Non-pigmented ciliary epithelial cell (primary cell): Measurements from ENCODE around the gene NCAM2.

Experiments
- DNase-seq: peaks from one replicate; pipeline ENCODE4 v3.0.0-alpha.2; 2010; ENCODE audit warnings: low read depth

Gene NCAM2

DNA sequence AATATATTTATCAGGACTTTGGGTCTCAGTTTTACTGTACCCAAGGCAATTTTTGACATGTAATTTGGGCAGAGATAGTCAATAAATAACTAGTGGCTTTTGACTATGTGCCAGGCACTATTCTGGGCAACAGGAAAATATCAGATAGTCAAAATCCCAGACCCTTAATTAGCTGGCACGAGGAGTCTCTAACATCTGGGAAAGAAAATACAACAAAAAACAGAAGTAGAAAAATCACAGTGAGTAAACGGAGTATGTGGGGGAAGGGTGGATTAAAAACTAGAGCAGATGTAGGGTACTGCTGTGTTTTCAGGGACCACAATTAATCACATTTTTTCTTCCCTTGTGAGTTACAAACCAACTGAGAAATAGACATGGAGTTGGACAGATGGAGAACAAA, 217.8 kb downstream of the NCAM2 start:
- DNase-seq = no peak

DNA sequence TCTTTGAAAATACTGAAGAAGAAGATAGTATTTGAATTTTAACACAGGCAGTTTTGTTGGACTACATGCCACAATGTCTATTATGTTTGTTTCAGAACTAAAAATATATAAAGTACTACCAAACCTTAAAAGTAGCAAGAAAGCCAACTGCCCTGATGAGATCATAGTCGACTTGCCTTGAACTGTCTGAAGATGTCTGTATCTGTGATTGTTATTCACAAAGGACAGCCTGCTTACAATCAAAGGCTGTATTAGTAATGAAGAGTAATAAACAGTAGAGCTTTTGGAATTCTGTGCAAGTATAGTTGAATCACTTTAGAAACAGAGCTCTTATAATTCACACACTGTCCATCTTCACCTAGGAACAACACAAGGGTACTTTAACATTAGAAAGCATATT, 228.3 kb downstream of the NCAM2 start:
- no peak for DNase-seq

DNA sequence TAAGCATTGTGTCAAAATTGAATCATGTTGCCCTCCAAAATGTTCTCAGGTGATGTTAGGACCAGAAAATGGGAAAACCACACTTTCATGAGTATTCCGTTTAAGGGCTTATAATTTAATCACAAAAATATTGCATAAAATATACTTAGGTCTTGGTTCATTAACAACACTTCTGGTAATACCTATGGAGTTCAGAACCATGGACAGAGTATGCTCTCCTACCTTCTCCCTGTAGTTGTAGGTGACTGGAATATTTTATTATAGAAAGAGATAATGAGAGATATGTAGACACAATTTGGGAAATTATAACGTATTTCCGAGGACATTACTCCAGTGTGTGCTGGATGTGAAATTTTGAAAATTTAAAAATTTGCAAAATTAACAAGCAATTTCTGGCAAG, 232.5 kb downstream of the NCAM2 start:
- DNase-seq = no peak

DNA sequence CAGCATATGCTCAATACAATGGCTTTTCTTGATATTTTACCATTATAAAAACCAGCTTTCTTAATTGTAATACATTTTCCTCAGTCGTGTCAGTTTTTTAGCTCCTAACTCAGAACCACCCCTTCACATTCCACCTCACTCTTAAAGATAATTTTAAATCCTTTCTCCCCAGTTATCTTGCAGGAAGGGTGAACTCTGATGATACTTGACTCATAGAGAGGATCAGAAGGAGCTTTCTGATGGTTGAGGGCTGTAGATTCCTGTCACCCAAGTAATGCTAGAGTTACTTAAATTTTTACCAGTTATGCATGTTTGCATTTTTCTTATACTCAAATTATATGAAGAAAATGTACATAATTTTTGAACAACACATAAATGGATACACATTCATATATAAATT, 233.7 kb downstream of the NCAM2 start:
- DNase-seq = no peak

DNA sequence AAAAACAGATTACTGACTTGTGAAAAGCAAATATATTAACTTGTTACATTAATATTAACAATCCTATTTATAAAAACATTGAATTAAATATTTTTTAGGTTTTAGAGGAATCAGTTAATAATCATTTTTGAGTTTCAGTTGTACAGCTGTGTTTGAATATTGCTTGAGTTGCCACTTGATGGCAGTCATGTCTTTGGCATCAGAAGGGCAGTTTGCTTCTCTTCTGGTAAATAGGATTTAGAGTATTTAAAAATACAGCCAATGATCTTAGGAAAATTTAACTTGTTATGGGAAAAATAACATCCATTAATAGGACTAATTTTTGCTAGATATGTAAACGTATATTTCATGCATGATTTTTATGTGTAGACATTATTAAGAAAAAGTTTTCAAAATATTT, 234.1 kb downstream of the NCAM2 start:
- DNase-seq = no peak

DNA sequence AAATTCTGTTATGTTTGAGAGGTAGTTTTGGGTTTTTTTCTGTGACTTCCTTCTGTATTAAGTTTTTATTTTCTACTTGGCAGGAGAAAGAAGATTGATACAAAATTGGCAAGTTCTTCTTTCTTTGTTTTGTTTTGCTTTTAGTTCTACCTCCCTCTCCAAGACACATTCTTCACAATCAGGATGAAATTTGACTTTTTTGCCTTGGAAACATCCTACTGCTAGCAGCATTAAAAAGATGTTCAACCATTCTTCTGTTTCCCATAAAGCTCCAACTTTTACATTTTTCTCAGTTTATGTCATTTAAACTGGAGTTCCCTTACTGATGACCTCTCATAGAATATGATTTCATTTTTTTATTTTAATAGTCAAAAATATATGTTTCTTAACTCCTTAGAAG, 234.8 kb downstream of the NCAM2 start:
- DNase-seq = no peak

DNA sequence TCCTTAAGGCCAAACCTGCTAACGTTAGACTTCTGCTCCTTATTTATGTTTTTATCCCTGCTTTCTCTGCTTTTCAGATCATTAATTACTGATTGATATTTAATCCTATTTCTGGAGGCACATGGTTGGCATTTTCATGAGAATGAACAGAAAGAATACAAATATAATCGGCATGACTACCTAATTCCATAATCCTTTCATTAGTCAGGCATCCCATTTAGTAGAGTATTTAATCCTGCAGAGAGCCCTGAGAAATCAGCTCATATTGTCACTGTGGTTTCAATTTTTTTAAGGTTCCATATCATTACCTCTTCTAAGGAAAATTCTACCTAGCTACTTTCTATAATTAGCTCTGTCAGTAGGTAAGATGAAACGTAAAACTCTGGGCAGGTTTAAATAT, 238.8 kb downstream of the NCAM2 start:
- no peak for DNase-seq

DNA sequence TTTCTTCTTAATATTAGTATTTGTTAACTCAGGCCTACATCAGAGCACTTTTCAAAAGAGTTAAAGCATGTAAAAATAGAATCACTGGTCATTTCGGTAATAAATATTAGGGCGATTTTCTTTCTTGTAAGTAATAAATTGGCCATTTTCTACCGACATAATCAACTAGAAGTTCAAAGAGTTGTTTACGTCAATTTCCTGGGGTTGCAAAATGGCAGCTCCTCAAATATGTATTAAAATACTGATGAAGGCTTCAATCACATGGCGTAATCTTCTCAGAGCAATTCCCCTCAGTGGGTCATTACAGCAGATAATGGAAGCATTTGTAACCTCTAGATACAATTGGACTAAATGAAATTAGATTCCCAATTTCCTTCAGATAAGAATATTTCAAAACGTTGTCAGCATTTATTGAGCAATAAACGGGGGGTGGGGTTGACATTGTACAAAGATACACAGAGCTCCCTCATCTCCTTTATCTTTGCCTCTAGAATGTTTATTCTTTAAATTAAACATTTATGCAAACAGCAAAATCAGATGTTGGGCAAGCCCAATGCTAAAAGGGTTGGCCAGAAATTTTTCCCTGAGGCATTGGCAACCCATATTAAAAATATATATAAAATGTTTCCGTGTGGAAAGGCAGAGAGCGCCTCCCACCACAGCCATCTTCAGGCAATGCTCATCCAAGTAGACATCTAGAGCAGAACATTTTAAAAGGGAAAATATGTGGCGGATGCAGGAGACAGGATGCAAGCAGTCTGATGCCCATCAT, 240.6 kb downstream of the NCAM2 start:
- no peak for DNase-seq

DNA sequence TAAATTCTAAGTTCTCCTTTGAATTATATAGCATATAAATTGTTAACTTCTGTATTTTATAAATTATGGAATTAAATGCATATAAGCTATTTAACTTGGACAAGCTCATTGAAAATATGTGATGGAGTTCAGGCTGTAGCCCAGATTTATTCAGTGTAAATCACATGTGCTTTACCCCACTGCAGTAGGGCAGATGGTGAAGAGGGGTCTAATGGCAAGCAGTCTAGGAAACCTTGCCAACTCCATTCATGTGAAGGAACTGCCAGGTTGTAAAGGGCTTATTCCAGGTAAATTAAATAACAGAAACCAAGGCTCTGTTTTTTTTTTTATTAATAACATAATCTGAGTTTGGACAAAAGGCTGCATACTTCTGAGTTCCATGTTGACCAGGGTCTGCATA, 243.2 kb downstream of the NCAM2 start:
- DNase-seq = no peak

DNA sequence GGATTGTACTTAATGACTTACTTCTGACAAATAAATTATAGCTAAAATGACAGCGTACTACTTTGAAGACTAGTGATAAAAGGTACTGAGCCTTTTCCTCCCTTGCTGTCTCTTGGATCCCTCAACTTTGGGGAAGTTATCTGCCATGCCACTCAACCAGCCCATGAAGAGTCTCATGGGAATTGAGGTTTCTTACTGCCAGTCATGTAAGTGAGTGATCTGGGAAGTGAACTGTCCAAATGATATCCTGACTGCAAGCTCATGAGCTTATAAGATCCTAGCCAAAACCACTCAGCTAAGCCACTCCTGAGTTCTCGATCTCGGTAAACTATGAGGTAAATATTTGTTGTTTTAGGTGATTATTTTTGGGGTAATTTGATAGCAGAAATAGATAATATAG, 247.8 kb downstream of the NCAM2 start:
- no peak for DNase-seq

DNA sequence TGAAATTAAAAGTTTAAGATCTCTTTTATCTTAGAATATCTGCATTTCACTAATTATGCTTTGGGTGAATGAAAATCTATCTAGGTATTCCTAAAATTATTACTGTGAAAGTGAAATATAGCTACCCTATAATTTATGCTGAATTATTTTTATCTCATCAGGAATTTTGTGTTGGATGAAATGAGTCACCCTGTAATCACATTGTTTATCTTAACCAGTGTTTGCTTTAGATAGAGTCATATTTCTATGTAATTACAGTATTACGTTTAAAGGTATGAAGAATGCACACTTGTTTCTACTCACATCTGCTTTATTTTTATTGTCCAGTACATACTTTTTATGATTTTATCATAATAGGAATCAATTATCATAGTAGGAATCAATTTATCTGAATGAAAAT, 249.2 kb downstream of the NCAM2 start:
- no peak for DNase-seq

DNA sequence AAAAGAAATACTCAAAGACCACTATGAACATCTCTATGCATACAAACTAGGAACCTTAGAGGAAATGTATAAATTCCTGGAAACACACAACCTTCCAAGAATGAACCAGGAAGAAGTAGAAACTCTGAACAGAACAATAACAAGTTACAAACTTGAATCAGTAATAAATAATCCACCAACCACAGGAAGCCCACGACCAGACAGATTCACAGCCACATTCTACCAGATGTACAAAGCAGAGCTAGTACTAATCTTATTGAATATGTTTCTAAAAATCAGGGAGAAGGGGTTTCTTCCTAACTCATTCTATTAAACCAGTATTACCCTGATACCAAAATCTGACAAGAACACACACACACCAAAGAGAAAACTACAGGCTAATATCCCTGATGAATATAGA, 263.8 kb downstream of the NCAM2 start:
- no peak for DNase-seq

DNA sequence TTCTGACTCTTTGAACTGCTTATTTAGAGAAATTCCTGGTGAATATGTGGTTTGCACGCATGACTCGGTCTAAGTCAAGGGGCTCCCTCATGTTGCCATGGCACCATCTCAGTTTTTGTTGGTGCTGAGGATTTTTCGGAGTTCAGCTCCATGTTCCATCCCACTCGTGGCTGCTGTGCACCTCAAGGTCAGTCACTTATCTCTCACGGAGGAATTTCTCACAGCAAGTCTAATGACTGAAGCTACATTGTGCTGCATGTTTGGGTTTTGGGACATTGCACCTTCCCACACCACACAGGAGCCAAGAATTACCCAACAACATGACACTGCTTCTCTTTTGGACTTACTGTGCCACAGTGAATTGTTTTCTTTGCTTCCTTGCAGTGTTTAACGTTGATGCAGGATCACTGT, 269.9 kb downstream of the NCAM2 start:
- peak; percentile 11 for DNase-seq

DNA sequence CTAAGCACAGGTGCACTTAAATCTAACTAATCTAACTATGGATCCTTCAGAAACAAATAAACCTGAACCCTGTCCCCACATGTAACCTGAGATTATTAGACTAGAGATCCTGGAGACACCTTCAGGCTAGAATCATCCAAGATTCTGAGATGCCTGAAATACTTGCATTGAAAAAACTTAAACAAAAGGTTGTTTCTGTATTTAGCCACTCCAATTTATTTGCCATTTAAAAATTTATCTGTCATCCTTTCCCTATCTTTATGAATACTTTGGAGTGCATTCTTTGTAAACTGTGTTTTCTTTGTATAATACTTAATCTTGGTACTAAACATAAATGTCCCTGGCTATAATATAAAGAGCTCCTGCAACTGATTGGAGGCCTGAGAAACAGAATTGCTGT, 270.7 kb downstream of the NCAM2 start:
- no peak for DNase-seq

DNA sequence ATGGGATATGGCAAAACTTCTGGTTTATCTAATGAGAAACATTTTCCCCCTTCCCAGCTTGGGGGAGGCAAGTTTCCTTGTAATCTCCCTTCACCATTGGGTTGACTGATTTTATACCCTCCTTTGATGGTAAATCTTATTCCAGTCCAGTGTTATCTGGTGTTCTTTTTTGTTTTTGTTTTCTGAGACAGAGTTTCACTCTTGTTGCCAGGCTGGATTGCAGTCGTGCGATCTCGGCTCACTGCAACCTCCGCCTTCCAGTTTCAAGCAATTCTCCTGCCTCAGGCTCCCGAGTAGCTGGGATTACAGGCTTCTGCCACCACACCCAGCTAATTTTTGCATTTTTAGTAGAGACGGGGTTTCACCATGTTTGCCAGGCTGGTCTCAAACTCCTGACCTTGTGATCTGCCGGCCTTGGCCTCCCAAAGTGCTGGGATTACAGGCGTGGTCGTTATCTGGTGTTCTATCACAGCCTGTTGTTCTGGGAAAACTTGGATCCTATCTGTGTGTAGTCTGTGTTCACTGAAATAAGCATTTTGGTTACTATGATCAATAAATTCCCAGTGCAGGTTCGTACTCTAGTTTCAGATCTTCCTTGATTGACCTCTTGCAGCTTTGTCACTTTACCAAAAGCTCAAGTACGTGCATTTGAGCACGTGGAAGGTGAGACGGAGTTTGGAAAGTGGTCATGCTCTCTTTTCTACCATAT, 281.1 kb downstream of the NCAM2 start:
- DNase-seq = no peak

DNA sequence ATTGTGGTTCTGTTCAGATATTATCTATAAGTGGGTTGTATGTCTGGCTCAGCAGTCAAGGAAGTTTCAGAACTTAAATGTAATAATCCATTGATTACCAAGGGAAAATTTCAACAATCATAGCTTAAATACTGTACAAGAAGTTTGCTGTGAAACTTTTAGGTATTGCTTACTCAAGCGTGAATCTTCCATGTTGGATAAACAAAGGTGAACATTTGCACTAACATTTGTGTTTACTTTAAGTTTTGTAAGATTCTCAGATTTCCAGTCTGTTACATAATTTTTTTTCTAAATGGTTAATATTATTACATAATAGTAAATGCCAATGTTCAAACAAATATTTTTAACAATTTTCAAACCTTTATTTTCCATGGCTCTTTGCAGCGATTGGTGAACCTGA, 285.6 kb downstream of the NCAM2 start:
- no peak for DNase-seq

DNA sequence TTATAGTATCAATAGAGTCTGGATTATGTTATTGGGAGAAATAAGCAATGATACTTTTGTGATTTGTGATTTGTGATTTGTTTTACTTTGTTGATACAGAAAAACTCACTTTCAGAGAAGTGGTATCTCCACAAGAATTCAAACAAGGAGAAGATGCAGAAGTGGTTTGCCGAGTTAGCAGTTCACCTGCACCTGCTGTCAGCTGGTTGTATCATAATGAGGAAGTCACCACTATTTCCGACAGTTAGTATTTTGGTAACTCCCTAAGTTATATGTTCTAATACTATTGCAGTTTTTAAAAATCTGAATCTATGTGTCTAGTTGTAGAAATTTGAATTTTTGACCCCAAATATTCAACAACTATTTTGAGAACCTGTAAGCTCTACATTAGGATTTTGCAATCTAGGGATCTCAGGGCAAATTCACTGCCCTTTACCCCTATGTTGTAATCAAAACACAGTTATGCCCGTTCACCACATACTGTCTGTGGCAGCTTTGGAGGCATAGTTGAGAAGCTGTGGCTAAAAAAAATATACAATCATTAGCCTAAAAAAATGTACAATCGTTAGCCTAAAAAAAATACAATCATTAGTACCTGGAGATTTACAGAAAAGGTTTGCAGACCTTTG, 288.1 kb downstream of the NCAM2 start:
- no peak for DNase-seq

DNA sequence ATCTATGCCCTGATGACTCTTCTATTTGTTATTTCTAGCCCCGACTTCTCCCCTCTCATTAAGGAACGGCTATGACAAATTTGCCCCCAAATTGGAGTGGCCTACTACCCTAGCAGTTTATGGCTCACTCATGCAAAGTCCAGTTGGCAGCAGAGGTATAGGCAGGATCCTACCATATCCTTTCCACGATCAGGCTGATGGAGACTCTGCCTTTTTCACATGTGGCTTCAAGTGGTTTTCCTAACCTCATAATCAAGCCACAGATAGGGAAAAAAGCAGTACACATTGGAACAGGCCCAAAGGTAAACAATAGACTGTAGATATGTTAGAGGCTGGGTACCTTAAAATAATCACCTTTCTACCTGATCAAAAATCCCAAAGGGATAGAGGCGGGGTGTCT, 292.5 kb downstream of the NCAM2 start:
- no peak for DNase-seq

DNA sequence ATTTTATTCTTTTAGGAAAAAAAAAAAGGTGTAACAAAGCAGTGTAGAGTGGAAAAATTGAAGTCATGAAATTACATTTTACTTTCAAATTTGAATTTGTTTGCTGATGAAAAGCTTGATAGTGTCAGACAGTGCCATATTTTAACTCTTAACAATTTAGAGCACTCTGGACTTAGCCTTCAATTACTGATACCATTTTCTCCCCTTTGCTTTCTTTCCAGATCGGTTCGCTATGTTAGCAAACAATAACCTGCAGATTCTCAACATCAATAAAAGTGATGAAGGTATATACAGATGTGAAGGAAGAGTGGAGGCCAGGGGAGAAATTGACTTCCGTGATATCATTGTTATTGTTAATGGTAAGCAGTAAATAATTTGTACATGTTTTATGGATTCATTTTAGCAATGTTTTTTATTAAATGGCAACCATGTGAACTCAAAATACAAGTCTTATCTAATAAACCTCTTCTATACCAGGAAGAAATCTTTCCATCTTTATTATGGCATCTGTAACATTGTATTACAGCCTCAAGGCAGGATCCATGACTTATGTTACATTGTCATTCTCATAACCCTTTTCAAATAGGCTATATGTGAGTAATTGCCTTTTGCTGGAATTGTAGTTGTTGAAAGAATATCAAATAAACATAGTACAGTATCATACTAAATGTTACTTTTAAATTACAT, 293.8 kb downstream of the NCAM2 start:
- DNase-seq = no peak

DNA sequence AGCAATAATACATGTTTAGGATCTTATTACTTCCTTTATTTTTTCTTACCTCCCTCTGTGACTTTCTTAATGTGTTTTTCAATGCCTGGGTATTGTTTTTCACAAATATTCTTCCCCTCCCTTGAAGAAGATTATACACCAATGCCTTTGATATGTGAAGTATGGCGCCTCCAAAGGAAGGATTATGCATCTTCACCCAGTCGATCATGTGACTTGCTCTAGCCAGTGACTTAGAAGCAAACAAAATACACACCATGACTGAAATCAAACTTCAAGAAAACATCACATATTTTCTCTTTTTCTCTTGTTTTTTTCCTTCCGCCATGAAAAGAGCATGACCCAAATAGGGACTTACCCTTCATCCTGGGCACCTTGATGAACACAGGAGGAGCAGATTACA, 297.1 kb downstream of the NCAM2 start:
- DNase-seq = no peak

DNA sequence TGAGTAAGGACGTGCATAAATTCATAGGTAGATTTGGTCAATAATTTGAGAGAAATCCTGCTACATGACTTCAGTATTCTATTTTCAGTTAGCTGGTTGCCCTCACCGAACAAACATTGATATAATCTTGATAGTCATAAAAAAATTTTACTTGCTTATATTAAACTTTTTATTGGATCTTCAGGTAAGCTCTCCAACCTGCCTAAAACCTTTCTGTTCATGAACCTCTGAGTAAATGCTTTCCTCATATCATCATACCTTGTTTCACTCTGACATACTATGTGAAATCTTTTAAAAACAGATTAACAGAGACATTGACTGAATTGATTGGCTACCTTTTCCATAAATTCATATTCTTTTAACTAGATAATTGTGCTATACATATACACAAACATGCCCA, 299.0 kb downstream of the NCAM2 start:
- no peak for DNase-seq

DNA sequence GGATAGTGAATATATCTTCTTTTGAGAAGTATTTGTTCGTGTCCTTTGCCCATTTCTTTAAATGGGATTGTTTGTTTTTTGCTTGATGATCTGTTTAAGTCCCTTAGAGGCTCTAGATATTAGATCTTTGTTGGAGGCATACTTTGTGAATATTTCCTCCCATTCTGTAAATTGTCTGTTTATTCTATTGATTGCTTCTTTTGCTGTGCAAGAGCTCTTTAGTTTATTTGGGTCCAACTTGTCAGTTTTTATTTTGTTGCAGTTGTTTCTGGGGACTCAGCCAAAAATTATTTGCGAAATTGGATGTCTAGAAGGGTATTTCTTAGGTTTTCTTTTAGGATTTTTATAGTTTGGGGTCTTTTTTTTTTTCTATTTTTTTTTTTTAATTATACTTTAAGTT, 302.8 kb downstream of the NCAM2 start:
- no peak for DNase-seq

DNA sequence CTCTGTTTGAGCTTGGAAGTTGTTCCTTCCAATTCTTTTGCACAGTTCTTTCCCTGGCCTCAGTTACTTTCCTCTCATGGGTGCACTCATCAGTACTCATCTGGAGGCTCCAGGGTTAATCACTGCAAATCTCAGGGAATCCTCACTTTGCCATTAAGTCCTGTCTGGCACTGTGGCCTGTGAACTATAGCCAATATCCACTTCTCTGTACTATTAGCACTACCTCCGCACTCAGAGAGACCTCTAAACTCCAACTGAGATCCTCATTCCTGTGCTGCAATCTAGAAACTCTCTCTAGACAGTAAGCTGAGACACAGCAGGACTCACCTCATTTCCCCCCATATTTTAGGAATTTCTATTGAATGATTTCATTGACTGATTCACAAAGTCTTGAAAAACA, 311.3 kb downstream of the NCAM2 start:
- no peak for DNase-seq
